PFSK-1 (cell line): ENCODE measurements around the gene SPATA25.

Experiments used
- REST ChIP-seq, 2 experiments: IDR thresholded peaks; 2 replicates each; pipeline versions ENCODE4 v1.6.1 to v1.8.0; 2011 to 2012; ENCODE audit warnings: low read depth in 2 of 2, low read length in 2 of 2, control low read depth in 1 of 2, inconsistent platforms in 1 of 2, mild to moderate bottlenecking in 1 of 2, moderate library complexity in 1 of 2; ENCODE audit not compliant: insufficient read depth in 1 of 2
- SIN3A ChIP-seq: IDR thresholded peaks from 2 replicates; pipeline ENCODE4 v1.6.1; 2012; ENCODE audit warnings: mild to moderate bottlenecking, low read length, moderate library complexity, borderline replicate concordance; ENCODE audit not compliant: insufficient read depth
- TAF1 ChIP-seq: IDR thresholded peaks from 2 replicates; pipeline ENCODE4 v1.6.1; 2012; ENCODE audit warnings: low read length, control low read depth, borderline replicate concordance; ENCODE audit not compliant: insufficient read depth

GRCh38 chr20:45851501-45851900, 35.9 kb downstream of the SPATA25 start:
- TF ChIP-seq TAF1 (no peak), SIN3A (no peak), REST (IDR thresholded peaks at IDR 0.05; ENCODE audit: insufficient read depth in 1 of 2, low read depth in 2 of 2, low read length in 2 of 2) (no peak)
